H9 (cell line): ENCODE measurements around the gene LHPP. TPM values are rescaled to one million over a fixed set of nuclear protein-coding genes. Genes with fewer than 3 reads are reported as not detected.

Experiments
- DNase-seq: peaks from one replicate; pipeline ENCODE4 v3.0.0-alpha.2; 2017
- H2AFZ ChIP-seq: one replicate; pipeline ENCODE4 v1.6.1; 2013; ENCODE audit warnings: mild to moderate bottlenecking, low read length, control low read depth, moderate library complexity
- H2AK5ac ChIP-seq: 2 replicates; pipeline ENCODE4 v1.6.1; 2013; ENCODE audit warnings: low read length, control low read depth, mixed read lengths; ENCODE audit not compliant: insufficient read length
- H2BK120ac ChIP-seq: one replicate; pipeline ENCODE4 v1.6.1; 2013; ENCODE audit warnings: low read depth, mild to moderate bottlenecking, low read length, control low read depth, inconsistent platforms; ENCODE audit not compliant: poor library complexity, severe bottlenecking
- H2BK12ac ChIP-seq: 2 replicates; pipeline ENCODE4 v1.6.1; 2013; ENCODE audit warnings: low read length, control low read depth, mixed read lengths, low read depth; ENCODE audit not compliant: insufficient read length
- H2BK15ac ChIP-seq: 2 replicates; pipeline ENCODE4 v1.6.1; 2013; ENCODE audit warnings: low read depth, low read length, control low read depth
- H2BK20ac ChIP-seq: one replicate; pipeline ENCODE4 v1.6.1; 2013; ENCODE audit warnings: low read depth, mild to moderate bottlenecking, low read length, control low read depth, inconsistent platforms; ENCODE audit not compliant: poor library complexity, severe bottlenecking
- H2BK5ac ChIP-seq: 2 replicates; pipeline ENCODE4 v1.6.1; 2013; ENCODE audit warnings: low read length, control low read depth, mixed read lengths; ENCODE audit not compliant: insufficient read length
- H3K14ac ChIP-seq: 2 replicates; pipeline ENCODE4 v1.6.1; 2013; ENCODE audit warnings: low read length, control low read depth; ENCODE audit not compliant: insufficient read depth
- H3K18ac ChIP-seq: 2 replicates; pipeline ENCODE4 v1.6.1; 2013; ENCODE audit warnings: low read depth, mild to moderate bottlenecking, mixed read lengths, low read length, control low read depth; ENCODE audit not compliant: insufficient read length
- H3K23ac ChIP-seq: 2 replicates; pipeline ENCODE4 v1.6.1; 2013; ENCODE audit warnings: low read length, control low read depth, mixed read lengths, low read depth; ENCODE audit not compliant: insufficient read length
- H3K23me2 ChIP-seq: 2 replicates; pipeline ENCODE4 v1.6.1; 2013; ENCODE audit warnings: low read depth, mild to moderate bottlenecking, mixed read lengths, low read length, control low read depth; ENCODE audit not compliant: insufficient read length, poor library complexity, severe bottlenecking
- H3K27ac ChIP-seq: 2 replicates; pipeline ENCODE4 v1.5.1; 2013; ENCODE audit warnings: low read length, control low read depth, mixed read lengths, low read depth; ENCODE audit not compliant: insufficient read length
- H3K27me3 ChIP-seq: 2 replicates; pipeline ENCODE4 v1.6.1; 2013; ENCODE audit warnings: low read length, control low read depth, inconsistent platforms; ENCODE audit not compliant: insufficient read depth
- H3K4ac ChIP-seq: 2 replicates; pipeline ENCODE4 v1.6.1; 2013; ENCODE audit warnings: low read depth, mild to moderate bottlenecking, control low read depth, inconsistent platforms, low read length, moderate library complexity
- H3K4me1 ChIP-seq: 2 replicates; pipeline ENCODE4 v1.6.1; 2013; ENCODE audit warnings: low read length, control low read depth, inconsistent platforms; ENCODE audit not compliant: insufficient read depth
- H3K4me2 ChIP-seq: 2 replicates; pipeline ENCODE4 v1.6.1; 2013; ENCODE audit warnings: low read length, control low read depth, mixed read lengths; ENCODE audit not compliant: insufficient read length, insufficient read depth
- H3K56ac ChIP-seq: 2 replicates; pipeline ENCODE4 v1.6.1; 2013; ENCODE audit warnings: low read depth, mild to moderate bottlenecking, mixed read lengths, low read length, control low read depth; ENCODE audit not compliant: insufficient read length
- H3K79me1 ChIP-seq: 2 replicates; pipeline ENCODE4 v1.6.1; 2013; ENCODE audit warnings: low read depth, mild to moderate bottlenecking, moderate library complexity, low read length, control low read depth, inconsistent platforms; ENCODE audit not compliant: insufficient read depth, poor library complexity, severe bottlenecking
- H3K79me2 ChIP-seq: 2 replicates; pipeline ENCODE4 v1.6.1; 2013; ENCODE audit warnings: low read length, control low read depth, inconsistent platforms; ENCODE audit not compliant: insufficient read depth
- H3K9ac ChIP-seq: 2 replicates; pipeline ENCODE4 v1.6.1; 2013; ENCODE audit warnings: low read length, control low read depth, mixed read lengths; ENCODE audit not compliant: insufficient read length; ENCODE audit errors: extremely low read depth
- H3K9me3 ChIP-seq: one replicate; pipeline ENCODE4 v1.6.1; 2013; ENCODE audit warnings: low read depth, low read length, inconsistent platforms; ENCODE audit not compliant: control insufficient read depth
- H3T11ph ChIP-seq: one replicate; pipeline ENCODE4 v1.6.1; 2013; ENCODE audit warnings: mild to moderate bottlenecking, low read length, control low read depth, inconsistent platforms
- H4K20me1 ChIP-seq: one replicate; pipeline ENCODE4 v1.6.1; 2013; ENCODE audit not compliant: control insufficient read depth, insufficient read length, insufficient read depth
- H4K5ac ChIP-seq: 2 replicates; pipeline ENCODE4 v1.6.1; 2013; ENCODE audit warnings: low read depth, mild to moderate bottlenecking, mixed read lengths, low read length, control low read depth; ENCODE audit not compliant: insufficient read length
- H4K8ac ChIP-seq: replicated peaks from 2 replicates; pipeline ENCODE4 v1.6.1; 2013; ENCODE audit warnings: low read length, control low read depth, mixed read lengths, low read depth; ENCODE audit not compliant: insufficient read length
- H4K91ac ChIP-seq: 2 replicates; pipeline ENCODE4 v1.6.1; 2013; ENCODE audit warnings: low read depth, mild to moderate bottlenecking, moderate library complexity, mixed read lengths, low read length, control low read depth; ENCODE audit not compliant: insufficient read length
- H3K27ac Mint-ChIP-seq, 3 experiments: 2 replicates in 2 of 3; 3 replicates in 1 of 3; pipeline ENCODE4 v1.8.0; 2020 to 2021; ENCODE audit warnings: mixed read lengths in 3 of 3, mild to moderate bottlenecking in 1 of 3, moderate library complexity in 1 of 3
- H3K27me3 Mint-ChIP-seq: 2 replicates; pipeline ENCODE4 v1.8.0; 2021; ENCODE audit warnings: low read depth, mild to moderate bottlenecking, moderate library complexity, mixed read lengths
- H3K36me3 Mint-ChIP-seq, 3 experiments: 2 replicates in 2 of 3; 3 replicates in 1 of 3; pipeline ENCODE4 v1.8.0; 2020 to 2021; ENCODE audit warnings: low read depth in 3 of 3, mixed read lengths in 3 of 3; ENCODE audit not compliant: insufficient read depth in 1 of 3
- H3K4me1 Mint-ChIP-seq, 2 experiments: 2 replicates each; pipeline ENCODE4 v1.8.0; 2020; ENCODE audit warnings: mixed read lengths in 2 of 2
- H3K4me3 Mint-ChIP-seq, 2 experiments: 2 replicates in 1 of 2; 3 replicates in 1 of 2; pipeline ENCODE4 v1.8.0; 2020 to 2021; ENCODE audit warnings: mild to moderate bottlenecking in 2 of 2, mixed read lengths in 2 of 2, moderate library complexity in 1 of 2
- H3K9me3 Mint-ChIP-seq, 2 experiments: 2 replicates in 1 of 2; 3 replicates in 1 of 2; pipeline ENCODE4 v1.8.0; 2020; ENCODE audit warnings: mild to moderate bottlenecking in 2 of 2, mixed read lengths in 2 of 2, moderate library complexity in 1 of 2
- WGBS: extraction: QIAGEN DNeasy Blood & Tissue Kit; methylation state at CpG from one replicate; pipeline ENCODE4 v1.1.7; 2013; ENCODE audit warnings: missing lambda C conversion rate, low lambda C conversion rate, mixed read lengths; ENCODE audit not compliant: insufficient read length; ENCODE audit errors: extremely low coverage; 5-methylcytosine and 5-hydroxymethylcytosine counted together
- total RNA-seq: library from RNA; stranded (reverse); gene quantifications from 2 replicates; pipeline ENCODE4 v1.2.1, GENCODE V29; 2021
- TF ChIP-seq, protein P1 (sequence below): fragments of 200-600 bp; sonication (generic); conservative IDR thresholded peaks from 3 replicates; pipeline ENCODE4 v1.8.0; 2021; ENCODE audit warnings: antibody characterized with exemption, mild to moderate bottlenecking

Gene LHPP
- total RNA-seq, 1 experiment from 2014 or later: 29.6 TPM

DNA sequence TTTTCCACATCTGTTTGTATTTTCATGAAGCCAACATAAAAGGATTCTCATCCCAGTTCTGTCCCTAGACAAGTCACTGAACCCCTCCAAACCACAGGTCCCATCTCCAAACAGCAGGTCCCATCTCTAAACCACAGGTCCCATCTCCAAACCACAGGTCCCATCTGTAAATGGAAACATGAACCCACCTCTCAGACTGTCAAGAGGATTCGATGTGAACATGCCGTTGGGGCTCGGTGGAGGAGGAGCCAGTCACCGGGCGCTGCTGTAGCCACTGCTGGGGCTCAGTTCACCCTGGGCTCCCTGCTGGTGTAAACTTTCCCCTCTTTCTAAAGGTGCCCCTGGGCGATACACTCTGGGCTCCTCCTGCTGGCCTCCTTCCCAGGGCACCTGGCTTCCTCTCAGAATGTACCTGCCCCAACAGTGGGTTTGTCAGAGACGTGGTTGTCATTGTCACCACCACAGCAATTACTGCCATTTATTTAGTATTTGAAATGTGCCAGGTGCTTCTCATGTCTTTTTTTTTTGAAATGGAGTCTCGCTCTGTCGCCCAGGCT lies 13.0 kb downstream of the LHPP start:
- Histone ChIP-seq H3K9ac (no peak overlapping the region), H3K23me2 (no peaks in the 10 kb centered on the region), H3K23ac (no peak overlapping the region), H2BK120ac (no peak overlapping the region), H3K4me2 (no peak overlapping the region), H4K91ac (no peak overlapping the region), H4K20me1 (peaks cover 3% of the 10 kb centered on the region), H3K27ac (no peak overlapping the region), H2AFZ (no peak overlapping the region), H3K18ac (no peak overlapping the region), H3K79me2 (no peaks in the 10 kb centered on the region), H2BK12ac (no peak overlapping the region), H4K8ac (no peak overlapping the region), H2BK5ac (no peak overlapping the region), H3K9me3 (no peaks in the 10 kb centered on the region), H4K5ac (no peak overlapping the region), H3K14ac (no peak overlapping the region), H2AK5ac (no peak overlapping the region), H2BK15ac (no peak overlapping the region), H3K27me3 (no peaks in the 10 kb centered on the region), H2BK20ac (no peak overlapping the region), H3K4me1 (peaks cover 5% of the 10 kb centered on the region; the same call in 1 of the 2 replicates), H3K56ac (no peak overlapping the region), H3K4ac (no peak overlapping the region), H3T11ph (no peak overlapping the region), H3K79me1 (no peaks in the 10 kb centered on the region)
- WGBS: no CpG with 5 or more reads among the region's 9 CpGs
- Mint-ChIP-seq H3K4me3 (no peak overlapping the region), H3K27me3 (peaks cover 3% of the 10 kb centered on the region; the same call in 1 of the 2 replicates), H3K4me1 (peaks cover 37 to 38% of the 10 kb centered on the region in 2 experiments), H3K27ac (peak overlapping the region in 1 of 3 experiments; percentile 32; a peak in 1 of 7 replicates), H3K36me3 (no peaks in the 10 kb centered on the region), H3K9me3 (no peaks in the 10 kb centered on the region)
- no peak for DNase-seq
- TF ChIP-seq, protein P1, sequence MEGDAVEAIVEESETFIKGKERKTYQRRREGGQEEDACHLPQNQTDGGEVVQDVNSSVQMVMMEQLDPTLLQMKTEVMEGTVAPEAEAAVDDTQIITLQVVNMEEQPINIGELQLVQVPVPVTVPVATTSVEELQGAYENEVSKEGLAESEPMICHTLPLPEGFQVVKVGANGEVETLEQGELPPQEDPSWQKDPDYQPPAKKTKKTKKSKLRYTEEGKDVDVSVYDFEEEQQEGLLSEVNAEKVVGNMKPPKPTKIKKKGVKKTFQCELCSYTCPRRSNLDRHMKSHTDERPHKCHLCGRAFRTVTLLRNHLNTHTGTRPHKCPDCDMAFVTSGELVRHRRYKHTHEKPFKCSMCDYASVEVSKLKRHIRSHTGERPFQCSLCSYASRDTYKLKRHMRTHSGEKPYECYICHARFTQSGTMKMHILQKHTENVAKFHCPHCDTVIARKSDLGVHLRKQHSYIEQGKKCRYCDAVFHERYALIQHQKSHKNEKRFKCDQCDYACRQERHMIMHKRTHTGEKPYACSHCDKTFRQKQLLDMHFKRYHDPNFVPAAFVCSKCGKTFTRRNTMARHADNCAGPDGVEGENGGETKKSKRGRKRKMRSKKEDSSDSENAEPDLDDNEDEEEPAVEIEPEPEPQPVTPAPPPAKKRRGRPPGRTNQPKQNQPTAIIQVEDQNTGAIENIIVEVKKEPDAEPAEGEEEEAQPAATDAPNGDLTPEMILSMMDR: no peak
